GM12865 (cell line): ENCODE measurements around the gene DNAH9.
A peak's percentile ranks its signal among the peaks of the same experiment; 100 is the strongest.
"Not testable (repeated sequence)": the region's sequence is repeated elsewhere in the genome, so short reads cannot be mapped to it uniquely, and the experiment has no call there.

Source experiments
- DNase-seq: peaks from one replicate; pipeline ENCODE4 v3.0.0; 2010; ENCODE audit warnings: low read depth
- H3K4me3 ChIP-seq: 2 replicates; pipeline ENCODE4 v1.5.1; 2011; ENCODE audit warnings: mild to moderate bottlenecking, low read depth, low read length, control low read depth
- CTCF ChIP-seq: IDR thresholded peaks from 2 replicates; pipeline ENCODE4 v1.5.1; 2011; ENCODE audit warnings: low read length, control low read depth, low read depth, inconsistent platforms; ENCODE audit not compliant: insufficient read depth; ENCODE audit errors: missing control alignments

Gene DNAH9

DNA sequence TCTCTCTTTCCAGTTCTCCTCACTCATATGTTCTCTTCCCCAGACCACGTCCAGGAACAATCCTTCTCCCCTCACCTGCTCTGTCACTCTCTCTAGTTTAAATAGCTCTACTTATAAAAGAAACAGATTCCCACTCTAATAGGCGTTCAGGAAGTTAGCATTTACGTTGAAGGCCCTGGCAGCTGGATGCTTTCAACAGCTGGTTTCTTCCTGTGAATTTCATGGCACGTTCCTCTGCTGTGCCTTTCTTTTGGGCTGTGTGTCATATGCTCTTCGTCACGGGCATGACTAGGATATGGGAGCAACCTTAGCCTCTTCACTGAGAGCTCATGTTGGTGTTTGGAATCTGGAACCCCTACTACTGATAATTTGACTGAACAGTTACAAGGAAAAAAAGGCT, 325.8 kb downstream of the DNAH9 start:
- no peak for TF ChIP-seq CTCF
- H3K4me3 ChIP-seq, result no peak overlapping the region
- no peak for DNase-seq

DNA sequence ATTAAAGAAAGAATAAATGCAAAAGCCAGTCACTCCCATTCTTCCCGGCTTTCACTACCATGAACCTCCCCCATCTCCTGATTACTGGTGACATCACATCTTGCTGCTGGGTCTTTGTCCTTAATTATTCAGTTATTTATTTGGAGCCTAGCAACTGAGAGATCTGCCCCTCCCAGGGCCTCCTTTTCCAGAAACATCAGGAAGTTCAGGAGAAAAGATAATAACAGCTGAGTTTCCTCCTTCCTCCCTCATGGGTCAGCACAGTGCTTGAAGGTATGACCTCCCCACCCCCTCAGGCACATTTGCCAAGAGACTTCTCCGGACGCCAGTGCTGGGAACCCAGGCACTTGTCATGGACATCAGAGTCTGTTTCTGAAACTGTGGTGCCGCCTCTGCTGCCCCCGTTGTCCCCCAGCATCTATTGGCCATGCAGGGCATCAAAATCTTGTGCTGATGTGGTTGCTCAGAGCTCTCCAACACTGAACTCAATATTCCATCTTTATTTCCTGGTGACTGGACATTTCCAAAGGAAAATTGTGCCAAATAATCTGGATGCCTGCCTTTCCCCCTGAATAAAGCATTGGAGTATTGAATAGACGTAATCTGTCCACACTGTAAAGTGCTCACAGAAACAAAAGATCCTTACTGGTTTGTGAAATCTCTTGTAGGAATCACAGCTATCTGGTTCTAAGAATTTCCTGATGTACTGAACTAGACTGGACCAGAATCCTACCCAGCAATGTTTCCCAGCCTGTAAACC, 327.2 kb downstream of the DNAH9 start:
- no peak for TF ChIP-seq CTCF
- H3K4me3 ChIP-seq, result no peak overlapping the region
- DNase-seq, result no peak

DNA sequence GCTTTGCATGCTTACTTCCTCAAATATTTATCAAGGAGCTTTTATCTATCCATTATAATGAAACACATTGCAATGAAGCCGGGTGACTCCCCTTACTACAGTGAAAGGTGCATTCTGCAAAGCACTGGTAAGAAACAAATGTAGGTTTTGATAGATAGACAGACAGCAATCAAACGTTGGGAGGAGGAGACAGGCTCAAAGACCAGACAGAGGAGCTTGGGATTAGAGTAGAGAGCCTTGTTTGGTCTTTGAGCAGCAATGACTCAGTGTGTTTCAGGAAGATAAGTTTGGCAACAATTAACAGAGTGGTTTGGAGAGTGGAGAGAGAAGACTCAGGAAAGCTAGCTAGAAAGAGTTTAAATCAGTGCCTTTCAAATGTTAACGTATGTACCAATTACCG, 330.2 kb downstream of the DNAH9 start:
- no peak for TF ChIP-seq CTCF
- no peak for DNase-seq
- H3K4me3 ChIP-seq, result no peak overlapping the region

GRCh38 chr17:11932337-11932898, 334.1 kb downstream of the DNAH9 start:
- no peak for TF ChIP-seq CTCF
- no peak overlapping the region for H3K4me3 ChIP-seq
- DNase-seq, result no peak

DNA sequence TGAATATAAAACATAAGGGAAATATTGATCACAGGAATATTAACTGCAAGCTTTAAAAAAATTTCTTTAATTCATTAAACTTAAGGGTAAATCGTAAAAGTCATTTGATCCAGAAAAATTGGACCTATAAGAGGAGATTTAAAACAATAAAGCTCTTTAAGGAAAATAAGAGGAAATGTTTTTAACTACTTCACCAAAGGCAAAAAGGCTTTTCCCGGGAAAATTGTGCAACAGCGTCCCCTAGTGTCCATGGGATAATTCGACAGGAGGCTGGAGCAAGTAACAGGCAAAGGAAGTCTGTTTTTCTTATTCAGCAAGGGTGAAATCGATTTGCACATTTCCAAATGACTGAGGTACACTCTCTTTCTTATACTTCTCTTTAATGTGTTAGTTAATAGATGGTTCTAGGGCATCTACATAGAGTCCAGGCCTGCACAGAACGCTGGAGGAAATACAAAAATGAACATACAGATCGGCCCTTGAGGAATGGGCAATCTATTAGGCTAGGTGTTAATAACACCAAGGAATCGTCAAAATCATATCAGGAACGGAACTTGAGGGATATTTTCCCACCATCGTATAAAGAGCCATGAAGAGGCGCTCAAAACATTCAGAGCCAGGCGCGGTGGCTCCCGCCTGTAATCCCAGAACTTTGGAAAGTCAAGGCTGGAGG, 337.6 kb downstream of the DNAH9 start:
- TF ChIP-seq CTCF, result peak; percentile 78
- DNase-seq, result peak; percentile 53
- no peak overlapping the region for H3K4me3 ChIP-seq

DNA sequence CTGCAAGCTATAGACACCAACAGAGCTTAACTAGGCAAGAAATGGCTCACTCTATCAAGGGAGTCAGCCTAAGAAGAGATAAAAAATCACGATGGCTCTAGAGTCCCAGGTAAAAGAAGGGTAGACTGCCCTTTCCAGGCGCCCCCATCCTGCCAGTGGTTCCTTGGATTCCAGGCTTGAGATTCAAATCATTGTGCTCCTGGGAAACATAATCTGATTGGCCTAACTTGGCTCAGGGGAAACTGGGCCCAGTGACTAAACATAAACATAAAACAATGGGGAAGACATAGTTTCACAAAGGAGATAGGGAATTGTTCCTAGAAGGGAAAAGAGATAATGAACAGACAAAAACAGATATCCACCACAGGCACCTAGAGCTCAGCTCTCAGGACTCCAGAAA, 342.6 kb downstream of the DNAH9 start:
- no peak for DNase-seq
- H3K4me3 ChIP-seq, result no peak overlapping the region
- no peak for TF ChIP-seq CTCF

- H3K4me3 ChIP-seq, DNase-seq: not testable (repeated sequence)
These were observed 344.8 kb downstream of the DNAH9 start for GRCh38 chr17:11943086-11943485.
